Liver (tissue), 9 donors: ENCODE data around the gene ANKRD10. TPM values are rescaled to one million over a fixed set of nuclear protein-coding genes. Genes with fewer than 3 reads are reported as not detected.

Experiments used
- DNase-seq: peaks from one replicate; pipeline ENCODE4 v3.0.0-alpha.2; 2017; ENCODE audit warnings: low spot score
- H3K27ac ChIP-seq, 2 donors: one replicate each; pipeline ENCODE4 v1.7.0; 2013; ENCODE audit warnings: inconsistent platforms in 2 of 2, low read length in 2 of 2, control low read depth in 1 of 2, low read depth in 1 of 2, mild to moderate bottlenecking in 1 of 2
- H3K27me3 ChIP-seq, 4 donors: one replicate each; pipeline versions ENCODE4 v1.6.1 to v1.7.0; 2013; ENCODE audit warnings: low read length in 3 of 4, inconsistent platforms in 1 of 4, mild to moderate bottlenecking in 1 of 4, moderate library complexity in 1 of 4; ENCODE audit not compliant: control insufficient read depth in 4 of 4, insufficient read depth in 4 of 4
- H3K36me3 ChIP-seq, 4 donors: one replicate each; pipeline versions ENCODE4 v1.6.1 to v1.7.0; 2013; ENCODE audit warnings: low read length in 3 of 4, mild to moderate bottlenecking in 3 of 4, low read depth in 1 of 4, moderate library complexity in 1 of 4; ENCODE audit not compliant: control insufficient read depth in 4 of 4, insufficient read depth in 3 of 4
- H3K4me1 ChIP-seq, 4 donors: one replicate each; pipeline versions ENCODE4 v1.6.1 to v1.7.0; 2013; ENCODE audit warnings: low read length in 3 of 4, mild to moderate bottlenecking in 3 of 4, moderate library complexity in 1 of 4; ENCODE audit not compliant: control insufficient read depth in 4 of 4, insufficient read depth in 4 of 4
- H3K4me3 ChIP-seq, 3 donors: one replicate each; pipeline versions ENCODE4 v1.6.1 to v1.7.0; 2013; ENCODE audit warnings: low read length in 3 of 3, control low read depth in 1 of 3, low read depth in 1 of 3, mild to moderate bottlenecking in 1 of 3
- H3K9ac ChIP-seq, 2 donors: one replicate each; pipeline ENCODE4 v1.7.0; 2013; ENCODE audit warnings: low read length in 2 of 2, mild to moderate bottlenecking in 2 of 2, moderate library complexity in 2 of 2, control low read depth in 1 of 2, low read depth in 1 of 2
- H3K9me3 ChIP-seq, 4 donors: one replicate each; pipeline versions ENCODE4 v1.6.1 to v1.7.0; 2013; ENCODE audit warnings: low read length in 3 of 4; ENCODE audit not compliant: control insufficient read depth in 4 of 4
- CTCF ChIP-seq: fragments of 150-350 bp; IDR thresholded peaks from 2 replicates; pipeline ENCODE4 v1.5.1; 2017; ENCODE audit warnings: improper control_type of control experiment, low read depth, low read length; ENCODE audit not compliant: missing input control
- EGR1 ChIP-seq, 2 donors: IDR thresholded peaks; 2 replicates each; pipeline ENCODE4 v1.6.1; 2016 to 2018; ENCODE audit warnings: antibody characterized with exemption in 2 of 2, low read depth in 2 of 2
- FOXA1 ChIP-seq: IDR thresholded peaks from 2 replicates; pipeline ENCODE4 v1.6.1; 2016; ENCODE audit warnings: antibody characterized with exemption
- FOXA2 ChIP-seq: IDR thresholded peaks from 2 replicates; pipeline ENCODE4 v1.6.1; 2016; ENCODE audit warnings: antibody characterized with exemption
- GABPA ChIP-seq, 2 donors: IDR thresholded peaks in 1 of 2; conservative IDR thresholded peaks in 1 of 2; 2 replicates each; pipeline ENCODE4 v1.6.1; 2016; ENCODE audit warnings: antibody characterized with exemption in 2 of 2, mild to moderate bottlenecking in 1 of 2, moderate library complexity in 1 of 2
- HNF4A ChIP-seq, 2 donors: conservative IDR thresholded peaks; 2 replicates each; pipeline ENCODE4 v1.6.1; 2016; ENCODE audit warnings: antibody characterized with exemption in 2 of 2, mild to moderate bottlenecking in 2 of 2
- HNF4G ChIP-seq: IDR thresholded peaks from 2 replicates; pipeline ENCODE4 v1.6.1; 2016; ENCODE audit warnings: antibody characterized with exemption
- JUND ChIP-seq, 2 donors: IDR thresholded peaks; 2 replicates each; pipeline ENCODE4 v1.6.1; 2016; ENCODE audit warnings: antibody characterized with exemption in 2 of 2
- NR2F2 ChIP-seq: IDR thresholded peaks from 2 replicates; pipeline ENCODE4 v1.6.1; 2016; ENCODE audit warnings: antibody characterized with exemption
- RAD21 ChIP-seq, 2 donors: IDR thresholded peaks; 2 replicates each; pipeline ENCODE4 v1.6.1; 2016; ENCODE audit warnings: antibody characterized with exemption in 2 of 2, mild to moderate bottlenecking in 2 of 2
- RXRA ChIP-seq, 2 donors: IDR thresholded peaks; 2 replicates each; pipeline ENCODE4 v1.6.1; 2017 to 2018; ENCODE audit warnings: antibody characterized with exemption in 2 of 2, mild to moderate bottlenecking in 1 of 2
- SP1 ChIP-seq: IDR thresholded peaks from 2 replicates; pipeline ENCODE4 v1.6.1; 2018; ENCODE audit warnings: antibody characterized with exemption, mild to moderate bottlenecking
- TAF1 ChIP-seq: conservative IDR thresholded peaks from 2 replicates; pipeline ENCODE4 v1.6.1; 2016; ENCODE audit warnings: antibody characterized with exemption, mild to moderate bottlenecking
- YY1 ChIP-seq: IDR thresholded peaks from 2 replicates; pipeline ENCODE4 v1.6.1; 2016; ENCODE audit warnings: antibody characterized with exemption, mild to moderate bottlenecking
- WGBS: extraction: QIAGEN DNeasy Blood & Tissue Kit; methylation state at CpG from one replicate; pipeline ENCODE4 v1.1.7; 2013; 5-methylcytosine and 5-hydroxymethylcytosine counted together
- polyA plus RNA-seq, 2 donors: library from polyadenylated mRNA; stranded (reverse) in 1 of 2; unstranded in 1 of 2; fragments of 200-250 nt in 1 of 2; fragments of >200 nt in 1 of 2; fragmentation: Nextera tagmentation in 1 of 2; extraction: Ambion mirVana in 1 of 2; gene quantifications; one replicate each; pipeline versions ENCODE4 v1.2.1 to v1.2.3, GENCODE V29; 2013 to 2015
- total RNA-seq, 2 donors: library from RNA; depleted of rRNA; stranded (reverse); fragments of >200 nt; gene quantifications; one replicate each; pipeline ENCODE4 v1.2.3, GENCODE V29; 2014
- TF ChIP-seq, protein P1 (sequence below): IDR thresholded peaks from 2 replicates; pipeline ENCODE4 v1.6.1; 2016; ENCODE audit warnings: antibody characterized with exemption
- TF ChIP-seq, protein P2 (sequence below): IDR thresholded peaks from 2 replicates; pipeline ENCODE4 v1.6.1; 2016; ENCODE audit warnings: antibody characterized with exemption
- TF ChIP-seq, protein P3 (sequence below): IDR thresholded peaks from 2 replicates; pipeline ENCODE4 v1.6.1; 2016; ENCODE audit warnings: antibody characterized with exemption, mild to moderate bottlenecking
- donor health status: healthy.
- donor health status: healthy.
- donor health status: healthy.
- donor health status: healthy.
- donor health status: healthy.

Gene ANKRD10
- total and polyA plus RNA-seq, 4 donors, result 18.8 to 74.1 (median 52.9) TPM

- TF ChIP-seq CTCF, result no peak
- TF ChIP-seq FOXA1, result no peak
- no peak for TF ChIP-seq FOXA2
- no peak for TF ChIP-seq RXRA (IDR thresholded peaks at IDR 0.05)
- TF ChIP-seq EGR1 (IDR thresholded peaks at IDR 0.05; ENCODE audit: low read depth in 2 of 2), result no peak
- TF ChIP-seq YY1, result no peak
- TF ChIP-seq, protein P1, sequence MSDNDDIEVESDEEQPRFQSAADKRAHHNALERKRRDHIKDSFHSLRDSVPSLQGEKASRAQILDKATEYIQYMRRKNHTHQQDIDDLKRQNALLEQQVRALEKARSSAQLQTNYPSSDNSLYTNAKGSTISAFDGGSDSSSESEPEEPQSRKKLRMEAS, result no peak
- TF ChIP-seq RAD21 (IDR thresholded peaks at IDR 0.05), result no peak
- no peak for TF ChIP-seq NR2F2
- TF ChIP-seq, protein P2, sequence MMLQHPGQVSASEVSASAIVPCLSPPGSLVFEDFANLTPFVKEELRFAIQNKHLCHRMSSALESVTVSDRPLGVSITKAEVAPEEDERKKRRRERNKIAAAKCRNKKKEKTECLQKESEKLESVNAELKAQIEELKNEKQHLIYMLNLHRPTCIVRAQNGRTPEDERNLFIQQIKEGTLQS, result no peak
- no peak for TF ChIP-seq GABPA (IDR thresholded peaks at IDR 0.05 in 1 of 2, conservative IDR thresholded peaks at IDR 0.05 in 1 of 2)
- TF ChIP-seq HNF4G, result no peak
- no peak for TF ChIP-seq HNF4A (conservative IDR thresholded peaks at IDR 0.05)
- TF ChIP-seq JUND (IDR thresholded peaks at IDR 0.05), result no peak
- no peak for TF ChIP-seq TAF1
- Histone ChIP-seq H3K27ac (no peak overlapping the region), H3K4me3 (no peak overlapping the region), H3K9me3 (no peaks in the 10 kb centered on the region), H3K27me3 (no peaks in the 10 kb centered on the region), H3K36me3 (peaks cover 2 to 14% (median 9%) of the 10 kb centered on the region in 4 donors), H3K4me1 (no peaks in the 10 kb centered on the region), H3K9ac (no peak overlapping the region)
- DNase-seq, result no peak
- WGBS, result 96% methylated on average over 1 of the region's 1 CpG
Measured at GRCh38 chr13:110897014-110897413, 17.9 kb downstream of the ANKRD10 start.

GRCh38 chr13:110894086-110894485, 20.8 kb downstream of the ANKRD10 start:
- no peaks in the 10 kb centered on the region for H3K9me3 ChIP-seq
- H3K27ac ChIP-seq, result no peak overlapping the region
- no peaks in the 10 kb centered on the region for H3K27me3 ChIP-seq
- no peak for DNase-seq
- H3K4me1 ChIP-seq, result no peaks in the 10 kb centered on the region
- no peak overlapping the region for H3K9ac ChIP-seq
- TF ChIP-seq, protein P3, sequence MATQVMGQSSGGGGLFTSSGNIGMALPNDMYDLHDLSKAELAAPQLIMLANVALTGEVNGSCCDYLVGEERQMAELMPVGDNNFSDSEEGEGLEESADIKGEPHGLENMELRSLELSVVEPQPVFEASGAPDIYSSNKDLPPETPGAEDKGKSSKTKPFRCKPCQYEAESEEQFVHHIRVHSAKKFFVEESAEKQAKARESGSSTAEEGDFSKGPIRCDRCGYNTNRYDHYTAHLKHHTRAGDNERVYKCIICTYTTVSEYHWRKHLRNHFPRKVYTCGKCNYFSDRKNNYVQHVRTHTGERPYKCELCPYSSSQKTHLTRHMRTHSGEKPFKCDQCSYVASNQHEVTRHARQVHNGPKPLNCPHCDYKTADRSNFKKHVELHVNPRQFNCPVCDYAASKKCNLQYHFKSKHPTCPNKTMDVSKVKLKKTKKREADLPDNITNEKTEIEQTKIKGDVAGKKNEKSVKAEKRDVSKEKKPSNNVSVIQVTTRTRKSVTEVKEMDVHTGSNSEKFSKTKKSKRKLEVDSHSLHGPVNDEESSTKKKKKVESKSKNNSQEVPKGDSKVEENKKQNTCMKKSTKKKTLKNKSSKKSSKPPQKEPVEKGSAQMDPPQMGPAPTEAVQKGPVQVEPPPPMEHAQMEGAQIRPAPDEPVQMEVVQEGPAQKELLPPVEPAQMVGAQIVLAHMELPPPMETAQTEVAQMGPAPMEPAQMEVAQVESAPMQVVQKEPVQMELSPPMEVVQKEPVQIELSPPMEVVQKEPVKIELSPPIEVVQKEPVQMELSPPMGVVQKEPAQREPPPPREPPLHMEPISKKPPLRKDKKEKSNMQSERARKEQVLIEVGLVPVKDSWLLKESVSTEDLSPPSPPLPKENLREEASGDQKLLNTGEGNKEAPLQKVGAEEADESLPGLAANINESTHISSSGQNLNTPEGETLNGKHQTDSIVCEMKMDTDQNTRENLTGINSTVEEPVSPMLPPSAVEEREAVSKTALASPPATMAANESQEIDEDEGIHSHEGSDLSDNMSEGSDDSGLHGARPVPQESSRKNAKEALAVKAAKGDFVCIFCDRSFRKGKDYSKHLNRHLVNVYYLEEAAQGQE, result no peak
- TF ChIP-seq TAF1 (no peak), NR2F2 (no peak), EGR1 (IDR thresholded peaks at IDR 0.05; ENCODE audit: low read depth in 2 of 2) (no peak), SP1 (no peak)
- peaks cover 2 to 14% (median 6%) of the 10 kb centered on the region in 4 donors for H3K36me3 ChIP-seq
- no peak overlapping the region for H3K4me3 ChIP-seq
- WGBS, result 89% methylated on average over 2 of the region's 2 CpGs
